Keratinocyte (primary cell): Measurements from ENCODE around the gene DNM2. TPM values are rescaled to one million over a fixed set of nuclear protein-coding genes. Genes with fewer than 3 reads are reported as not detected.
"Not testable (repeated sequence)": the region's sequence is repeated elsewhere in the genome, so short reads cannot be mapped to it uniquely, and the experiment has no call there.

Experiments
- DNase-seq: peaks from one replicate; pipeline ENCODE4 v3.0.0-alpha.2; 2011; ENCODE audit warnings: low read depth, missing footprints, low spot score
- FAIRE-seq: peaks from 2 replicates; lab custom pipeline; 2011; peaks lifted over from hg19 to GRCh38; lab: Jason Lieb, UNC
- H2AFZ ChIP-seq: 2 replicates; pipeline ENCODE4 v1.6.0; 2012; ENCODE audit warnings: low read length, control low read depth, inconsistent platforms; ENCODE audit not compliant: control insufficient read depth
- H3K27ac ChIP-seq: 2 replicates; pipeline ENCODE4 v1.5.1; 2011; ENCODE audit warnings: low read length; ENCODE audit not compliant: control insufficient read depth, insufficient read depth
- H3K27me3 ChIP-seq: 3 replicates; pipeline ENCODE4 v1.6.0; 2011; ENCODE audit warnings: low read length; ENCODE audit not compliant: control insufficient read depth, insufficient read depth; ENCODE audit errors: extremely low read depth
- H3K36me3 ChIP-seq, 2 experiments: 2 replicates in 1 of 2; 3 replicates in 1 of 2; pipeline ENCODE4 v1.5.1; 2011; ENCODE audit warnings: low read length in 2 of 2, mild to moderate bottlenecking in 1 of 2; ENCODE audit not compliant: control insufficient read depth in 2 of 2, insufficient read depth in 2 of 2; ENCODE audit errors: extremely low read depth in 1 of 2
- H3K4me1 ChIP-seq: 3 replicates; pipeline ENCODE4 v1.5.1; 2011; ENCODE audit warnings: low read length; ENCODE audit not compliant: control insufficient read depth, insufficient read depth; ENCODE audit errors: extremely low read depth
- H3K4me2 ChIP-seq: 3 replicates; pipeline ENCODE4 v1.6.0; 2011; ENCODE audit warnings: low read depth, low read length; ENCODE audit not compliant: control insufficient read depth, insufficient read depth; ENCODE audit errors: extremely low read depth
- H3K4me3 ChIP-seq, 3 experiments: fragments of 200-600 bp in 1 of 3; sonication (generic) in 1 of 3; 2 replicates in 2 of 3; 3 replicates in 1 of 3; pipeline ENCODE4 v1.5.1; 2011 to 2016; ENCODE audit warnings: low read length in 3 of 3, mild to moderate bottlenecking in 3 of 3, control low read depth in 2 of 3, inconsistent platforms in 1 of 3, low read depth in 1 of 3, mixed read lengths in 1 of 3, mixed run types in 1 of 3, moderate library complexity in 1 of 3; ENCODE audit not compliant: control insufficient read depth in 2 of 3, insufficient read depth in 2 of 3; ENCODE audit errors: extremely low read depth in 1 of 3
- H3K79me2 ChIP-seq: 2 replicates; pipeline ENCODE4 v1.6.0; 2012; ENCODE audit warnings: low read length; ENCODE audit not compliant: control insufficient read depth, insufficient read depth
- H3K9ac ChIP-seq: 3 replicates; pipeline ENCODE4 v1.6.0; 2011; ENCODE audit warnings: low read length; ENCODE audit not compliant: control insufficient read depth, insufficient read depth; ENCODE audit errors: extremely low read depth
- H3K9me1 ChIP-seq: 3 replicates; pipeline ENCODE4 v1.6.0; 2011; ENCODE audit warnings: low read length; ENCODE audit not compliant: control insufficient read depth, insufficient read depth; ENCODE audit errors: extremely low read depth
- H3K9me3 ChIP-seq: 2 replicates; pipeline ENCODE4 v1.5.1; 2012; ENCODE audit warnings: low read depth, low read length; ENCODE audit not compliant: control insufficient read depth
- H4K20me1 ChIP-seq: 3 replicates; pipeline ENCODE4 v1.6.0; 2011; ENCODE audit warnings: low read length; ENCODE audit not compliant: control insufficient read depth, insufficient read depth; ENCODE audit errors: extremely low read depth
- CTCF ChIP-seq, 3 experiments: IDR thresholded peaks in 1 of 3; conservative IDR thresholded peaks in 1 of 3; optimal IDR thresholded peaks in 1 of 3; 2 replicates in 2 of 3; 3 replicates in 1 of 3; pipeline versions ENCODE3 to v1.5.1; 2011; ENCODE audit warnings: low read length in 3 of 3, mild to moderate bottlenecking in 3 of 3, moderate library complexity in 2 of 3, control low read depth in 1 of 3, inconsistent platforms in 1 of 3; ENCODE audit not compliant: insufficient read depth in 2 of 3; ENCODE audit errors: extremely low read depth in 1 of 3
- EZH2 ChIP-seq: IDR thresholded peaks from one replicate; pipeline ENCODE4 v1.6.1; 2012; ENCODE audit warnings: inconsistent platforms, mild to moderate bottlenecking, low read length, moderate library complexity
- dilution Hi-C: fragments of 300-500 bp; cut with MboI; formaldehyde crosslinking; loops from one replicate; pipeline ENCODE4 v1.7.0; 2020; ENCODE audit warnings: low sequenced_read_pairs; ENCODE audit not compliant: extremely low pct_ligation_motif_present
- polyA plus RNA-seq, 5 experiments: library from polyadenylated mRNA; depleted of rRNA in 3 of 5; stranded (reverse) in 3 of 5; stranded (forward) in 1 of 5; unstranded in 1 of 5; fragments of >200 nt; gene quantifications; 1 replicate in 1 of 5; 2 replicates in 3 of 5; 3 replicates in 1 of 5; pipeline versions ENCODE4 v1.2.1 to v1.2.3, GENCODE V29; 2011 to 2012; ENCODE audit warnings: missing spikeins in 2 of 5, low read depth in 1 of 5, low replicate concordance in 1 of 5

DNM2 gene
- polyA plus RNA-seq, 1 donor (not counting 4 experiments of a cell fraction or from before 2014, with no cell fraction given) = 60.1 TPM

DNA sequence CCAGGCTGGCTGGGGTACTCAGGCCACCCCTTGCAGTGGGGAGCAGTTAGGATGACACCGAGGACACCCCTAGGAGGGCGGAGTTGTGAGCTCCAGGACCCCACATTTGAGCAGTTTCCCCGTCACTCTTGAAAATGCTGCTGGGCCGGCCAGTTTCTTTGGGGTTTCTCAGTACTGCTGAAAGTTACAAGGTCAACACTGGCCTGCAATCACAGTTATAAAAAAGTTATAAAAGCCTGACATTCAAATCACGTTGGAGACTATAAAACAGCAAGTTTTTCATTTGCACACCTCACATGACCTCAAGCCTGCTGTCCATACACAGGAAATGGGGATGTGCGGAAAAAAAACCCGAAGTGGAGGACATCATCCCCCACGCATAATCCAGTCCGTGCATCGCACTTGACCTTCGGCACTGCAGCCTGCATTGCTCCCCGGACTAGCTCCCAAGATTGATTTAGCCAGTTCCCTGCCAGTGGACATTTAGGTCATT, 27.0 kb downstream of the DNM2 start:
- H3K27me3 ChIP-seq = no peaks in the 10 kb centered on the region
- DNase-seq (no peak), FAIRE-seq (no peak)
- H2AFZ ChIP-seq = no peak overlapping the region
- dilution Hi-C loops = no loop called here
- H3K4me3 ChIP-seq = no peak overlapping the region
- H4K20me1 ChIP-seq = peaks cover 37% of the 10 kb centered on the region
- H3K27ac ChIP-seq = no peak overlapping the region
- H3K4me1 ChIP-seq = peaks cover 33% of the 10 kb centered on the region
- TF ChIP-seq EZH2 (no peak), CTCF (optimal IDR thresholded peaks at IDR 0.05 in 1 of 3, IDR thresholded peaks at IDR 0.05 in 1 of 3, conservative IDR thresholded peaks at IDR 0.05 in 1 of 3; ENCODE audit: extremely low read depth in 1 of 3, insufficient read depth in 2 of 3, low read length in 3 of 3) (no peak)
- no peaks in the 10 kb centered on the region for H3K9me3 ChIP-seq
- no peak overlapping the region for H3K4me2 ChIP-seq
- no peak overlapping the region for H3K9ac ChIP-seq
- peaks cover 7% of the 10 kb centered on the region for H3K9me1 ChIP-seq
- H3K79me2 ChIP-seq = peaks cover 76% of the 10 kb centered on the region
- H3K36me3 ChIP-seq = peaks cover 0 to 6% of the 10 kb centered on the region in 2 experiments

DNA sequence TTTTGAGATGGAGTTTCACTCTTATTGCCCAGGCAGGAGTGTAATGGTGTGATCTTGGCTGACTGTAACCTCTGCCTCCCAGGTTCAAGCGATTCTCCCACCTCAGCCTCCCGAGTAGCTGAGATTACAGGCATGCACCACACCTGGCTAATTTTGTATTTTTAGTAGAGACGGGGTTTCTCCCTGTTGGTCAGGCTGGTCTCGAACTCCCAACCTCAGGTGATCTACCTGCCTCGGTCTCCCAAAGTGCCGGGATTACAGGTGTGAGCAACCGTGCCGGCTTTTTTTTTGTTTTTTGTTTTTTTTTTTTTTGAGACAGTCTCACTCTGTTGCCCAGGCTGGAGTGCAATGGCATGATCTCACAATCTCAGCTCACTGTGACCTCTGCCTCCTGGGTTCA, 28.6 kb downstream of the DNM2 start:
- Histone ChIP-seq H3K79me2 (peaks cover 75% of the 10 kb centered on the region), H4K20me1 (peaks cover 37% of the 10 kb centered on the region), H3K4me1 (peaks cover 43% of the 10 kb centered on the region)
- H3K9me3 ChIP-seq, H3K4me3 ChIP-seq, dilution Hi-C loops, H3K36me3 ChIP-seq, FAIRE-seq, H3K9ac ChIP-seq, DNase-seq, H3K27ac ChIP-seq, H3K9me1 ChIP-seq, H3K4me2 ChIP-seq, H3K27me3 ChIP-seq, H2AFZ ChIP-seq: not testable (repeated sequence)

GRCh38 chr19:10747271-10747670, 29.4 kb downstream of the DNM2 start:
- H3K27me3 ChIP-seq = no peaks in the 10 kb centered on the region
- FAIRE-seq = no peak
- H2AFZ ChIP-seq = no peak overlapping the region
- peaks cover 10% of the 10 kb centered on the region for H3K9me1 ChIP-seq
- H3K4me1 ChIP-seq = peaks cover 52% of the 10 kb centered on the region
- H3K9me3 ChIP-seq = no peaks in the 10 kb centered on the region
- peaks cover 77% of the 10 kb centered on the region for H3K79me2 ChIP-seq
- peak overlapping the region; percentile 10 for H3K27ac ChIP-seq
- peaks cover 0 to 3% of the 10 kb centered on the region in 2 experiments for H3K36me3 ChIP-seq
- peaks cover 37% of the 10 kb centered on the region for H4K20me1 ChIP-seq
- peak overlapping the region; percentile 73 for H3K4me2 ChIP-seq
- peak; percentile 19 for DNase-seq
- TF ChIP-seq EZH2 = no peak
- H3K9ac ChIP-seq = no peak overlapping the region
- dilution Hi-C loops = no loop called here
- peak overlapping the region in 2 of 3 experiments; percentile 32 to 41 for H3K4me3 ChIP-seq
